Epithelial cell of proximal tubule (primary cell): Measurements from ENCODE around the gene C19orf47. TPM values are rescaled to one million over a fixed set of nuclear protein-coding genes. Genes with fewer than 3 reads are reported as not detected.

ENCODE experiments used
- DNase-seq: peaks from one replicate; pipeline ENCODE4 v3.0.0-alpha.2; 2011; ENCODE audit warnings: low read depth
- H3K4me3 ChIP-seq: 2 replicates; pipeline ENCODE4 v1.5.1; 2011; ENCODE audit warnings: low read depth, mild to moderate bottlenecking, low read length
- CTCF ChIP-seq: conservative IDR thresholded peaks from 2 replicates; pipeline ENCODE4 v1.5.1; 2012; ENCODE audit warnings: low read depth, mild to moderate bottlenecking, low read length
- total RNA-seq: library from RNA; depleted of rRNA; stranded (reverse); fragments of >200 nt; gene quantifications from 2 replicates; pipeline ENCODE4 v1.2.3, GENCODE V29; 2015

Gene C19orf47
- total RNA-seq, 1 donor from 2014 or later = 13.5 TPM

GRCh38 chr19:40344422-40344821 lies 3.8 kb downstream of the C19orf47 start:
- no peak overlapping the region for H3K4me3 ChIP-seq
- no peak for DNase-seq
- TF ChIP-seq CTCF = no peak

- no peak for TF ChIP-seq CTCF
- no peak for DNase-seq
- H3K4me3 ChIP-seq = no peak overlapping the region
These were observed 5.4 kb downstream of the C19orf47 start for GRCh38 chr19:40342644-40343311.

GRCh38 chr19:40341601-40342482 lies 6.4 kb downstream of the C19orf47 start:
- no peak for DNase-seq
- H3K4me3 ChIP-seq = no peak overlapping the region
- no peak for TF ChIP-seq CTCF

- no peak overlapping the region for H3K4me3 ChIP-seq
- no peak for TF ChIP-seq CTCF
- no peak for DNase-seq
These were observed 9.0 kb downstream of the C19orf47 start for GRCh38 chr19:40339018-40339728.

GRCh38 chr19:40337594-40337993 lies 10.6 kb downstream of the C19orf47 start:
- no peak overlapping the region for H3K4me3 ChIP-seq
- no peak for DNase-seq
- TF ChIP-seq CTCF = no peak

- no peak for DNase-seq
- H3K4me3 ChIP-seq = no peak overlapping the region
- TF ChIP-seq CTCF = no peak
These were observed 11.1 kb downstream of the C19orf47 start for GRCh38 chr19:40337107-40337506.
